BE2C (cell line): ENCODE data around the gene PRF1.

Experiments
- DNase-seq: peaks from one replicate; pipeline ENCODE4 v3.0.0-alpha.2; 2020
- H3K27me3 ChIP-seq: fragments of 250-450 bp; sonication (Bioruptor Pico); 2 replicates; pipeline ENCODE4 v1.5.1; 2020; ENCODE audit warnings: mild to moderate bottlenecking
- H3K36me3 ChIP-seq: fragments of 250-450 bp; sonication (Bioruptor Pico); 2 replicates; pipeline ENCODE4 v1.5.1; 2020; ENCODE audit warnings: mild to moderate bottlenecking
- H3K4me1 ChIP-seq: fragments of 250-450 bp; sonication (Bioruptor Pico); 2 replicates; pipeline ENCODE4 v1.5.1; 2020
- H3K4me3 ChIP-seq: 2 replicates; pipeline ENCODE4 v1.5.1; 2011; ENCODE audit warnings: low read depth, low read length
- H3K9me3 ChIP-seq: fragments of 250-450 bp; sonication (Bioruptor Pico); 2 replicates; pipeline ENCODE4 v1.5.1; 2020
- TF ChIP-seq, protein P1 (sequence below): IDR thresholded peaks from 2 replicates; pipeline ENCODE4 v1.5.1; 2012; ENCODE audit warnings: mild to moderate bottlenecking, low read depth, low read length

PRF1 gene

DNA sequence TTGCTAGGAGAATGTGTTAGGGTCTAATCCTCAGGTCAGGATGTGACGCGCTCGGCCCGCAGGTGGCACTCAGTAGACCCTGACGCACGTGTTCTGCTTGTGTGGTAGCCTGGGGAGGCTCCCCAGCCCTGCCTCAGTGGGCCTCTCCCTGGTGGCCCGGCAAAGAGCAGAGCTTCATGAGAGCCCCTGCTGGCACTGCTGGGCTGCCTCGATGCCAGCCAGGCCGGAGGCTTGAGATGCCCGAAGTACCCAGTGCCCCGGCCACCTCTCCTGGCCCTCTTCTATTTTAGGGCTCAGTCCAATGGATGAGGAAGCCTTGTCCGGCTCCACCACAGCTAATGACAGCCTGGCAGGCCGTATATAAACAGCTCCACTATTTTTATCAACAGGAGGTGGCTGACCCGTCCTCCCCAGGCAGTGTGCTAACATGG is 42.0 kb downstream of the PRF1 start:
- DNase-seq, result no peak
- H3K4me3 ChIP-seq, result no peak overlapping the region
- TF ChIP-seq, protein P1, sequence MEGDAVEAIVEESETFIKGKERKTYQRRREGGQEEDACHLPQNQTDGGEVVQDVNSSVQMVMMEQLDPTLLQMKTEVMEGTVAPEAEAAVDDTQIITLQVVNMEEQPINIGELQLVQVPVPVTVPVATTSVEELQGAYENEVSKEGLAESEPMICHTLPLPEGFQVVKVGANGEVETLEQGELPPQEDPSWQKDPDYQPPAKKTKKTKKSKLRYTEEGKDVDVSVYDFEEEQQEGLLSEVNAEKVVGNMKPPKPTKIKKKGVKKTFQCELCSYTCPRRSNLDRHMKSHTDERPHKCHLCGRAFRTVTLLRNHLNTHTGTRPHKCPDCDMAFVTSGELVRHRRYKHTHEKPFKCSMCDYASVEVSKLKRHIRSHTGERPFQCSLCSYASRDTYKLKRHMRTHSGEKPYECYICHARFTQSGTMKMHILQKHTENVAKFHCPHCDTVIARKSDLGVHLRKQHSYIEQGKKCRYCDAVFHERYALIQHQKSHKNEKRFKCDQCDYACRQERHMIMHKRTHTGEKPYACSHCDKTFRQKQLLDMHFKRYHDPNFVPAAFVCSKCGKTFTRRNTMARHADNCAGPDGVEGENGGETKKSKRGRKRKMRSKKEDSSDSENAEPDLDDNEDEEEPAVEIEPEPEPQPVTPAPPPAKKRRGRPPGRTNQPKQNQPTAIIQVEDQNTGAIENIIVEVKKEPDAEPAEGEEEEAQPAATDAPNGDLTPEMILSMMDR, result no peak
- H3K9me3 ChIP-seq, result no peaks in the 10 kb centered on the region
- no peaks in the 10 kb centered on the region; the same call in 1 of the 2 replicates for H3K4me1 ChIP-seq
- H3K27me3 ChIP-seq, result no peaks in the 10 kb centered on the region
- H3K36me3 ChIP-seq, result no peaks in the 10 kb centered on the region

DNA sequence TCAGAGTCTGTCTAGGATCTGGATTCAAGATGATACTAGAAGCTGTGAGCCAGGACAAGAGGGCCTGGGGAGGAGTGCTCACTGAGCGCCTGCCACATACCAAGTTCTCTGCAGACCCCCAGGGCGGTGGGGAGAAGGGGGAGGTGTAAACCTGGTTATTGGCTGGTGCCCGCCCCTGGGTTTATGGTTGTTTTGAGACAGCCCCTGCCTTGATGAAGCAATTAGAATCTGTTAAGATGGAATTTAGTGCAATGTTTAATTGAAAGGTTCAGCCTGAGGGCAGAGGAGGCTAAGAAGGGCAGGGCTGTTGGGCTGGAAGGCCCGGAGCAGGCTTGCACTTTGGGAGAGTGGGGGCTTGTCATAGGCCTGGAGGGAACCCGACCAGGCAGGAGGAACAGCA is 42.7 kb downstream of the PRF1 start:
- no peaks in the 10 kb centered on the region for H3K27me3 ChIP-seq
- no peaks in the 10 kb centered on the region; the same call in 1 of the 2 replicates for H3K4me1 ChIP-seq
- DNase-seq, result no peak

DNA sequence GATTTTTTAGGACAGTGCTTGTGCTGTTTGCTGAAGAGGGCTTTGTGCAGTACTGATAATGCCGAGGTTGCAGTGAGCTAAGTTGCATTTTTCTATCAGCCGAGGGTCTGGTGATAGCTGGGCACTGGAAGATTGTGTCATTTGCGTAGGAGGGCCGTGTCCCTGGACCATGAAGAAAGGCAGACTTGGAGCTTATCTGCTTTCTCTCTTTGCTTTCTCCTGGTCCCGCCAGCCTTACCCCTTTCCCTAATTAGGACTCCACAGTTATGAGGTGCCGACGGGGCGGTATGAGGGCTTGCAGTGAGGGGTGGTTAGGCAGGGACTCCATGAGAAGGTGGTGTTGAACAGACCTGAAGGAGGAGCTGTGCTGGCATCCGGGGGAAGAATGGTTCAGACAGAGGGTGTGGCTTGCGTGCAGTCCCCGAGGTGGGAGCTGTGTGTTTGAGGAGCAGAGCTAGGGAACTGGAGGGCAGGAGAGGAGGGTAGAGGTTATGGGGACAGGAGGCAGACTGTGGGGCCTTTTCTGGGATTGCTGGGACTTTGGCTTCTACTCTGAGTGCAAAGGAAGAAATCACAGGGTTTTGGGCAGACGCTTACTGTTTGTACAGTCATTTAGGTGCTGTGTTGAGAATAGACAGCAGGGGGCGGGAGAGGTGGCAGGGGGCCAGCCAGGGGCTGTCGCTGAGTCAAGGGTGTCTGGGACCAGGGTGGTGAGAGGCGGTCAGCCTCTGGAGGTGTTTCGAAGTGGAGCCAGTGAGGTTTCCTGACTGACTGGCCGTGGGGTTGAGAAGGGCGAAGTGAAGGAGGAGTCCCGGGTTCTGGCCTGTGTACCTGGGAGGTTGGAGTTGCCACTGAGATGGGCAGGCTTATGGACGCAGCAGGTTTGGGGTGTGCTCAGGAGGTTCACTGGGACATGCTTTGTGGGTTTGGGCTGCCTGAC is 43.4 kb downstream of the PRF1 start:
- Histone ChIP-seq H3K27me3 (no peaks in the 10 kb centered on the region), H3K4me3 (peak overlapping the region; percentile 51), H3K9me3 (no peaks in the 10 kb centered on the region), H3K4me1 (no peaks in the 10 kb centered on the region; the same call in 1 of the 2 replicates), H3K36me3 (no peaks in the 10 kb centered on the region)
- DNase-seq, result peak; percentile 79
- TF ChIP-seq, protein P1, result peak; percentile 71

More for the DNA sequence above, 42.7 kb downstream of the PRF1 start:
- Histone ChIP-seq H3K36me3 (no peaks in the 10 kb centered on the region), H3K9me3 (no peaks in the 10 kb centered on the region), H3K4me3 (no peak overlapping the region)
- TF ChIP-seq, protein P1, result no peak

DNA sequence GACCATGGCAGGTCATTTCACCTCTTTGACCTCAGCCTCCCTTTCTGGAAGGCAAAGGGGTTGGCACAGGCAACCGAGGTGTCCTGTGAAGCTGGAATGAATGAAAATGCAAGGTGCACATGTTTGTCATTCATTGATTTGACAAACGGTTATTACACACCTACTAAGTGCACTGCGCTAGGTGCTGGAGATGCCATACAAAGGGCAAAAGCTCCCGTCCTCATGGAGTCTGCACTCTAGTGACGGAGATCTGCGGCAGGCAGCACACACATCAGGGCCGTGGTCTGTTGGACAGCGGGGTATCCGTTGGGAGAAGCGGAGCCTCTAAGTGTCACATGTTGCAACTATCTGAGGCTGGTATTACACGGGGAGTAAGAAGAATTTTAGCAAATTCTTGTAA is 44.2 kb downstream of the PRF1 start:
- Histone ChIP-seq H3K36me3 (no peaks in the 10 kb centered on the region), H3K27me3 (no peaks in the 10 kb centered on the region), H3K4me3 (no peak overlapping the region), H3K9me3 (no peaks in the 10 kb centered on the region), H3K4me1 (no peaks in the 10 kb centered on the region; the same call in 1 of the 2 replicates)
- DNase-seq, result no peak
- TF ChIP-seq, protein P1, result no peak

DNA sequence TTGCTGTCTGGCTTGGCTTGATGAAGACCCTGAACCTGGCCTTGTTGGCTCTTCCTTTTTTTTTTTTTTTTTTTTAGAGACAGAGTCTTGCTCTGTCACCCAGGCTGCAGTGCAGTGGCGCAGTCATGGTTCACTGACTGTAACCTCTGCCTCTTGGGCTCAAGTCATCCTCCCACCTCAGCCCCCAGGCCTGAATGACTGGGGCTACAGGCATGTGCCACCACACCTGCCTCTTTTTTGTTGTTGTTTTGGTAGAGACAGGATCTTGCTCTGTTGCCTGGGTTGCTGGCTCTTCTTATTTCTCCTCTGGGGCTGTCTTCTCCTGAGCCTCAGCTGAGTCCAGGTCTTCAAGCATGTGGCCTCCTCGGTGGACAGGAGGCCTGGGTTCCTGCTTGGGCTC is 44.7 kb downstream of the PRF1 start:
- H3K4me1 ChIP-seq, result no peaks in the 10 kb centered on the region; the same call in 1 of the 2 replicates
- DNase-seq, result no peak
- no peaks in the 10 kb centered on the region for H3K36me3 ChIP-seq
- TF ChIP-seq, protein P1, result no peak
- no peaks in the 10 kb centered on the region for H3K27me3 ChIP-seq
- H3K4me3 ChIP-seq, result no peak overlapping the region
- H3K9me3 ChIP-seq, result no peaks in the 10 kb centered on the region
